AG04449 (cell line): ENCODE data around the gene SPINK2.
A peak's percentile ranks its signal among the peaks of the same experiment; 100 is the strongest.

Experiments used
- CTCF ChIA-PET: fragments of 350-600 bp; formaldehyde crosslinking; extraction: SDS; loops from one replicate; lab custom pipeline; 2021; ENCODE audit warnings: antibody characterized with exemption; lab: Yijun Ruan, JAX
- POLR2A ChIA-PET: fragments of 400-600, 350-600 bp; formaldehyde crosslinking; extraction: SDS; loops from one replicate; lab custom pipeline; 2020; ENCODE audit warnings: antibody characterized with exemption, inconsistent platforms; lab: Yijun Ruan, JAX
- DNase-seq: peaks from one replicate; pipeline ENCODE4 v3.0.0-alpha.2; 2010; ENCODE audit warnings: low read depth, low spot score
- H3K4me3 ChIP-seq: 2 replicates; pipeline ENCODE4 v1.5.1; 2011; ENCODE audit warnings: low read depth, mild to moderate bottlenecking, control low read depth, low read length
- TF ChIP-seq, protein P1 (sequence below): IDR thresholded peaks from one replicate; pipeline ENCODE4 v1.5.1; 2011; ENCODE audit warnings: mild to moderate bottlenecking, moderate library complexity, low read length, control low read depth, inconsistent platforms; ENCODE audit not compliant: insufficient read depth; ENCODE audit errors: missing control alignments

The SPINK2 gene, protein sequence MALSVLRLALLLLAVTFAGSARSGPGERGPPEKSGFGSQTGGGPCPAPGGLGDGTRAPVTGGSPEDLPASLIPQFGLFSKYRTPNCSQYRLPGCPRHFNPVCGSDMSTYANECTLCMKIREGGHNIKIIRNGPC

DNA sequence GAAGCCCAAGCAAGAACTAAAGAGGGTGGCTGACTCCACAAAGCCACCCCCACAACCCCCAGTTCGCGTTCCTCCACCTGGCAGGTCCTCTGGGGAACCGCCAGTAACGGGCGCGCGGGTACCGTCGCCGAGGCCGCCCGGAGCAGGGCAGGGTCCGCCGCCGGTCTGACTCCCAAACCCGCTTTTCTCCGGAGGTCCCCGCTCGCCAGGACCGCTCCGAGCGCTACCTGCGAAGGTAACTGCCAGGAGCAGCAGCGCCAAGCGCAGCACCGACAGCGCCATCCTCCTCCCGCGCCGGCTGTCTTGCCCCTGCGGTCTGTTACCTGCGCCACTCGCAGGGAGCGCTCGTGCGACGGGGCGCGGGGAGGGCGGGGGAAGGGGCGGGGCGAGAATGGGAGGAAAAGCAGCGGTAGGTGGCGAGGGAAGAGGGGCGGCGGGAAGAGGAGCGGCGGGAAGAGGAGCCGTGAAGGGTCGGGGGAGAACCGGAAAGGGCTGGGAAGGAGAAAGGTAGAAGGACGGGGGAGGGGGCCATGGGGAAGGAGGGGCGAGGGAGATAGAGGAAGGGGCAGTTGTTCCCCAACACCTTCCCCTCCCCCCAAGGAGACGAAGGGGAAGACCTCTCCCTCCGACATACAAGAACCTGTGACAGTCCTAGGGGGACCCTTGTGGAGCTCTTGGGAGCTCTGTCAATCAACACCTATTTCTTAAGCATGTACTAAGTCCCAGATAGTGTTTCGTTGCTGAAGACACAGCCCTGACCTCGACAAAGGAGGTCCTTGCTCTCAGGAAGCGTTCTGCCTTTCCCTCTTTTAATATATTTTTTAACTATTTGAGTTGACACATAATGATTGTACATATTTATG, at the start of gene SPINK2:
Gene SPINK2 (minus strand): TSS at position 321 of the 863 bp plus-strand sequence. CDS start 39 bp downstream, at position 282.
- ChIA-PET POLR2A (no interaction called here), CTCF (interaction anchor here (0.7 to 3.7 kb wide), 5 partner anchors 14 to 277 kb away, joined by 3 to 21 read pairs (median 4); no protein-coding TSS in a partner anchor)
- TF ChIP-seq, protein P1, sequence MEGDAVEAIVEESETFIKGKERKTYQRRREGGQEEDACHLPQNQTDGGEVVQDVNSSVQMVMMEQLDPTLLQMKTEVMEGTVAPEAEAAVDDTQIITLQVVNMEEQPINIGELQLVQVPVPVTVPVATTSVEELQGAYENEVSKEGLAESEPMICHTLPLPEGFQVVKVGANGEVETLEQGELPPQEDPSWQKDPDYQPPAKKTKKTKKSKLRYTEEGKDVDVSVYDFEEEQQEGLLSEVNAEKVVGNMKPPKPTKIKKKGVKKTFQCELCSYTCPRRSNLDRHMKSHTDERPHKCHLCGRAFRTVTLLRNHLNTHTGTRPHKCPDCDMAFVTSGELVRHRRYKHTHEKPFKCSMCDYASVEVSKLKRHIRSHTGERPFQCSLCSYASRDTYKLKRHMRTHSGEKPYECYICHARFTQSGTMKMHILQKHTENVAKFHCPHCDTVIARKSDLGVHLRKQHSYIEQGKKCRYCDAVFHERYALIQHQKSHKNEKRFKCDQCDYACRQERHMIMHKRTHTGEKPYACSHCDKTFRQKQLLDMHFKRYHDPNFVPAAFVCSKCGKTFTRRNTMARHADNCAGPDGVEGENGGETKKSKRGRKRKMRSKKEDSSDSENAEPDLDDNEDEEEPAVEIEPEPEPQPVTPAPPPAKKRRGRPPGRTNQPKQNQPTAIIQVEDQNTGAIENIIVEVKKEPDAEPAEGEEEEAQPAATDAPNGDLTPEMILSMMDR: no peak
- H3K4me3 ChIP-seq: peak within 1 kb of the TSS; percentile 38
- DNase-seq: no peak

DNA sequence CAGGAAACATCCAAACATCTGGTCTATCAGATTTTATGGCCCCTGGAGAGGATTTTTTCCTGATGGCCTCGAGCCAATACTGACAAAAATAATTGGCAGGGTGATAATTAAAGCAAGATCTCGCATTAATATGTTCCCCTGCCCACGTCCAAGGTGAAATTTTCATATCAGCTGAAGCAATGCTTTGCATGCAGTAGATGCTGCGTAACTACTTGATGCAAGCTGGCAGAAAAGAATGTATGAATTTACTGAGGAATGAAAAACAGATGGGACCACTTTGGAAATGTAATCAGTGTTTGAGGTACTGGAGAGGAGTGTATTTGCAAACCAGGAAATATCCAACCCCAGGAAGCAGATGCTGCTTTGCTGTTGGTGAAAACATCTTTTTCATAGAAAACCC, 49.4 kb upstream of the SPINK2 start:
- CTCF ChIA-PET: interaction anchor here (1.6 kb wide), 1 partner anchor 34 kb away, joined by 5 read pairs; no protein-coding TSS in a partner anchor
- POLR2A ChIA-PET: no interaction called here
- TF ChIP-seq, protein P1: no peak
- H3K4me3 ChIP-seq: no peak overlapping the region
- DNase-seq: peak; percentile 3

DNA sequence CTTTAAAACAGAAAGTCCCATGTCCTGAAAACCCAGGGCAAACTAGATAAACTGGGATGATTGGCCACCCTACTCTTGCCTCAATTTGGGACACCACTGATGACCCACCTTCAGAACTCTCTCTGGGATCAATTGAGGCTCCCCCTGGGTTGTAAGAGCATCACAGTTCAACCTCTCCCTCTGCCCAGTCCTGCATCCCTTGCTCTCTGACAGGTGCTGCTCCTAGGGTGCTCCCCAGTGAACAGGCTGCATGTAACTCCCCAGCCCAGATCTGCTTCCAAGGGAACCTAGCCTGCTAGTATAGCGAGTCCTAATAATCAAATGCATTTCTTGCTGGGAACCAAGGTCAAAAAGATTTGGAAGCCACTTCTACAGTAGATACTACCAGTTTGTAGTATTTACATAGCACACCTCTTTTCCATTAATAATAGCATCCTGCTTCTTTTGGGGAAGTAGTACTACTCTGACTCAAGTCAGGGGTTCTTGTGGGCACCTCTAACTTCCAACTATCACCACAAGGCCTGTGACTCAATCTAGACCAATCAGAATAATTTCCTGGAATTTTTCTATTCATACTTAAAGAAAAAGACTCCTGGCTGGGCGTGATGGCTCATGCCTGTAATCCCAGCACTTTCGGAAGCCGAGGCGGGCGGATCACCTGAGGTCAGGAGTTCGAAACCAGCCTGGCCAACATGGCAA, 42.1 kb upstream of the SPINK2 start:
- no peak overlapping the region for H3K4me3 ChIP-seq
- TF ChIP-seq, protein P1: no peak
- ChIA-PET POLR2A (no interaction called here), CTCF (no interaction called here)
- DNase-seq: no peak

DNA sequence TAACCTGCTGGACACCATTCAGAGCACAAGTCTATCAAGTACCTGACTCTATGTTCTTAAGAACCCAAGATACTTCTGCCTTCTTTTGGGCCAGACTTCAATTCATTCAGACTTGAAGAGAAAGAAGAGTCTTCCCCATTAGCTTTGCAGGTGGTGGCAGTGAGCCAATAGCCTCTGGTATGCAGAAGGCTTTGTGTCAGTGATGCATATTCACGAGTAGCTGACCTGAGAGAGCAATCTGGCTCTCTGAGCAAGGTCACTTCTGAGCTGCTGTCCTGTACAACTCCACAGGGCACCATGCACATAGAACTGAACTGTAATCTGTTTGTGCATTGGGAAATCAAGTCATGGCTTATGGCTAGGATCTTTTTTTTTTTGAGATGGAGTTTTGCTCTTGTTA, 39.9 kb upstream of the SPINK2 start:
- DNase-seq: no peak
- ChIA-PET CTCF (no interaction called here), POLR2A (no interaction called here)
- TF ChIP-seq, protein P1: no peak
- H3K4me3 ChIP-seq: no peak overlapping the region

DNA sequence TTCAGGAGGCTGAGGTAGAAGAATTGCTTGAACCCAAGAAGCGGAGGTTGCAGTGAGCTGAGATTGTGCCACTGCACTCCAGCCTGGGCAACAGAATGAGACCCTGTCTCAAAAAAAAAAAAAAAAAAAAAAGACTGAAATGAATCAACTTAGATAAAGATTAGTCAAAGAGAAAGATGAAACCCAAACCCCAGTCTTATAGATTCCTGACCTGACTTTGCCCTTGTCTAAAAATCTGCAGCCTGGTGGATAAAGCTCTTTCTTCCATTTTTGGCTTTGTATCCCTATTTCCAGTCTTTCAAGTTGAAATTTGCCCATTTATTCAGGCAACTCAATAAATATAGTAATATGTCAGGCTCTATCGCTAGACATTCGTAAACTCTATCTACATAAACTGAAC, 39.3 kb upstream of the SPINK2 start:
- TF ChIP-seq, protein P1: no peak
- DNase-seq: no peak
- POLR2A ChIA-PET: no interaction called here
- CTCF ChIA-PET: no interaction called here
- H3K4me3 ChIP-seq: no peak overlapping the region

DNA sequence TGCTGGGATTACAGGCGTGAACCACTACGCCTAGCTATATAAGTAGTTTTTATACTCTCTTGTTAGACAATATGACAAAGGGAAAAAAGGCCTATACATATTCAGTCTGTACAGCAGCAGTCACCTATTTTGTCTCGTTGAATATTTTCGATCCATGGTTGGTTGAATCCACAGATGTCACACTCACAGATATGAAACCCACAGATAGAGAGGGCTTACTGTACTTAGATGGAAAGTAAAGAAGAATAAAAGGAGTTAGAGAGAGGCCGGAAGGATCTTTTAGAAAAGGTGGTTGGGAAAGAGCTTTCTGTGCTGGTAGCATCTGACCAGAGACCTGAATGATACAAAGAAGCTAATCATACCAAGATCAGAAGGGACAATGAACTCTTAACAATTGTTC, 38.3 kb upstream of the SPINK2 start:
- H3K4me3 ChIP-seq: no peak overlapping the region
- CTCF ChIA-PET: no interaction called here
- DNase-seq: no peak
- POLR2A ChIA-PET: no interaction called here
- TF ChIP-seq, protein P1: no peak
